GM18858 (cell line): ENCODE results near the gene ITSN1.
A peak's percentile ranks its signal among the peaks of the same experiment; 100 is the strongest.
"Not testable (repeated sequence)": the region's sequence is repeated elsewhere in the genome, so short reads cannot be mapped to it uniquely, and the experiment has no call there.

Experiments used
- ATAC-seq: cut with Tn5 transposase; IDR thresholded peaks from one replicate; pipeline ENCODE4 v1.9.1; 2021; ENCODE audit not compliant: unreplicated experiment

ITSN1 gene

GRCh38 chr21:33915368-33916199, 273.3 kb downstream of the ITSN1 start, which contains the start of gene ATP5PO:
Gene ATP5PO (minus strand): TSS chr21:33915804. CDS start chr21:33915763, 41 bp downstream.
- peak; percentile 97 for ATAC-seq

DNA sequence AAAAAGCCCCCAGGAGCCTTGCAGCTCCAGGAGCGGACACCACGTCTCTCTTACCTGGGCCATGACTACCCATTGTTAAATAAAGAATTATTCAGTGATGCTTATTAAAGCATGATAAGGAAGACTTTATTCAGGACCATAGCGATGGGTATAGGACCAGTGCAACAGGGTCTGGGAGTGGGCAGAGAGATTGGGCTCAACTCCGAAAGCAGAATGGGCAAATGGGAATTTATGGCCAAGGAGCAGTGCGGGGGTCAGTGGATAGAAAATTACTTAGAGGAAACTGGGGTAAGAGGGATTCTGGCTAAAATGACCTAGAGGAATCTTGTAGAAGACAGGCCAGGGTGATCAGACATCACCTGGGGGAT, 273.9 kb downstream of the ITSN1 start:
- no peak for ATAC-seq

DNA sequence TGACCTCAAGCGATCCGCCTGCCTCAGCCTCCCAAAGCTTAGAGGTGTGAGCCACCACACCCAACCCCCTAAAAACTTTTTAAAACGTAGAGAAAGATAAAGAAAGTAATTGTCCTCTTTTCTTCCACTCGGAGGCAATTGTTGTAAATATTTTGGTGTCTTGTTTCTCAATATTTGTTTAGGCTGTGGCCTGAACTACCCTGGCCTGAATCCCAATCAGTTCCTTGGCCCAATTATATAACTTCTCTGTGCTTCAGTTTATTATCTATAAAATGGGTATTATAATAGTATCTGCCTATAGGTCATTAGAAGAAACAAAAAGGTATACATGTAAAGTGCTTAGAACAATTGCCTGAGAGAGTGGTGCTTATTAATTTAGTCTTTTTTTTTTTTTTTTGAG, 275.1 kb downstream of the ITSN1 start:
- no peak for ATAC-seq

- no peak for ATAC-seq
Observed at GRCh38 chr21:33924079-33924765, 281.9 kb downstream of the ITSN1 start.

- no peak for ATAC-seq
Observed at GRCh38 chr21:33924766-33925100, 282.4 kb downstream of the ITSN1 start.

- not testable (repeated sequence) for ATAC-seq
Observed at GRCh38 chr21:33926248-33926647, 283.9 kb downstream of the ITSN1 start.

DNA sequence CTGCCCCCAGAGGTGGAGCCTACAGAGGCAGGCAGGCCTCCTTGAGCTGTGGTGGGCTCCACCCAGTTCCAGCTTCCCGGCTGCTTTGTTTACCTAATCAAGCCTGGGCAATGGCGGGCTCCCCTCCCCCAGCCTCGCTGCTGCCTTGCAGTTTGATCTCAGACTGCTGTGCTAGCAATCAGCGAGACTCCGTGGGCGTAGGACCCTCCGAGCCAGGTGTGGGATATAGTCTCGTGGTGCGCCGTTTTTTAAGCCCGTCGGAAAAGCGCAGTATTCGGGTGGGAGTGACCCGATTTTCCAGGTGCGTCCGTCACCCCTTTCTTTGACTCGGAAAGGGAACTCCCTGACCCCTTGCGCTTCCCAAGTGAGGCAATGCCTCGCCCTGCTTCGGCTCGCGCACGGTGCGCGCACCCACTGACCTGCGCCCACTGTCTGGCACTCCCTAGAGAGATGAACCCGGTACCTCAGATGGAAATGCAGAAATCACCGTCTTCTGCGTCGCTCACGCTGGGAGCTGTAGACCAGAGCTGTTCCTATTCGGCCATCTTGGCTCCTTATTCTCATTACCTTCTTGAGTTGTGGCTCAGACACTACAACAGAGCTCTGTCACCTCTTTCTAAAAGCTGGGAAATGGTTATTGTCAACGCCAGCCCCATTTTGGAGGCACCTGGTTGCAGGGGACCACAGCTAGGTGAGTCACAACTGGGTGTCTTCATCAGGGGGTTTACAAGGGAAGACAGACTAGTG, 288.9 kb downstream of the ITSN1 start:
- ATAC-seq: not testable (repeated sequence)

- no peak for ATAC-seq
Observed at GRCh38 chr21:33931799-33932390, 289.6 kb downstream of the ITSN1 start.

DNA sequence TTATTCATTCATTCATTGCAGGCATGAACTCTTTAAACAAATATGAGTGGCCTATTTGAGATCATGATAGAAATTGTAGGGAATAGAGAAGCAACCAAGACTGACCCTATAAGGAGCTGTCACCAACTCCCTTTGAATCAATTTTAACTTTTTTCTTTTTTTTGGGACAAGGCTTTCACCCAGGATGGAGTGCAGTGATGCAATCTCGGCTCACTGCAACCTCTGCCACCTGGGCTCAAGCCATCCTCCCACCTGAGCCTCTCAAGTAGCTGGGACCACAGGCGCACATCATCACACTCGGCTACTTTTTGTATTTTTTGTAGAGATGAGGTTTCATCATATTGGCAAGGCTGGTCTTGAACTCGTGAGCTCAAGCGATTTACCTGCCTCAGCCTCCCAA, 290.4 kb downstream of the ITSN1 start:
- no peak for ATAC-seq

DNA sequence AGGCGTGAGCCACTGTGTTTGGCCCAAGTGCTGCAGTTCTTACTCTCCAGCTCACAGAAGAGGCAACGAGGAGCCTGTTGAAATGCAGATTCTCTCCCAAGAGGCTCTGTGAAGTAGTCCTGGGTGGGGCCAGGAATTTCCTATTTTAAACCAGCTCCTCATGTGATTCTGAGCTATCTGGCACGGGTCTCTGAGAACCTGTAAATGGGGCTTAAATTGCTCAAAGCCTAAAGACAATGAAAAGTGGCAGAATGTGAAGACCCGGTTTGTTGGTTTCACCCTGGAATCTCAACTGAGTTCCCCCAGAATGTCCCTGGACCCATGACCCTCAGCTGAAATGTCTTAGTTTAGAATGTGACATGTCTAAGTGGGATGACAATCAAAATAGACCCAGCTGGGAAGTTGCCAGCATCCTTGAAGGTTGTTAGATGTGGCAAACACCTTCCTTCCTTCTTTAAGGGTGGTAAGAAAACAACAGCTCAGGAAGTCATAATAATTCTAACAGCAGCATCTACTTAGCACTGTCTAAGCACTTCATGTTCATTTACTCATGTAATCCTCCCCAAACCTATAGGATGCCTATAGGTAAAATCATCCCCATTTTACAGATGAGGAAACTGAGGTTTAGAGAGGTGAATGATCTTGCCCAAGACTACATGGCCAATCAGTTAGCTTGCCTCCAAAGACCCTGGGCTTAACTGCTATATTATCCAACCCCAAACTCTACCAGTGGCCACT, 294.2 kb downstream of the ITSN1 start:
- ATAC-seq: no peak

GRCh38 chr21:33937146-33937545, 294.8 kb downstream of the ITSN1 start:
- ATAC-seq: no peak

DNA sequence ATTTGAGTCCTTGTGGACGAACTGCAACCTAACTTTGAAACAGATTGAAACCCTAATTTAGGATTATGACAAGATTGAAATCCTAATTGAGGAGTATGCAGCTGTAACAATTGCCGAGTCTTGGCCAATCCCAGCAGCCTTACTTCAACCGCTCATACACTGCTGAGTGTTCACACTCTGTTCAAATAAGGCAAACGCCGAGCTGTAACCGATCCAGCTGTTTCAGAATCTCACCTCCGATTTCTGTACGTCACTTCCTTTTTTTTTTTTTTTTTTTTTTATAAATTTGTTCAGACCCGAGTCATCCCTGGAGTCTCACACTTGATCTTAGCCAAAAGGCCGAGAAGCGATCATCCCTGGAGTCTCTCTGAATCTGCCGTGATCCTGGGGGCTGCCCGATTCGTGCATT, 295.6 kb downstream of the ITSN1 start:
- ATAC-seq: no peak

GRCh38 chr21:33938381-33938780, 296.1 kb downstream of the ITSN1 start:
- ATAC-seq: no peak

- no peak for ATAC-seq
Observed at GRCh38 chr21:33939226-33939625, 296.9 kb downstream of the ITSN1 start.

- ATAC-seq: no peak
Observed at GRCh38 chr21:33940164-33940880, 298.0 kb downstream of the ITSN1 start.

GRCh38 chr21:33940881-33941245, 298.6 kb downstream of the ITSN1 start:
- ATAC-seq: no peak

DNA sequence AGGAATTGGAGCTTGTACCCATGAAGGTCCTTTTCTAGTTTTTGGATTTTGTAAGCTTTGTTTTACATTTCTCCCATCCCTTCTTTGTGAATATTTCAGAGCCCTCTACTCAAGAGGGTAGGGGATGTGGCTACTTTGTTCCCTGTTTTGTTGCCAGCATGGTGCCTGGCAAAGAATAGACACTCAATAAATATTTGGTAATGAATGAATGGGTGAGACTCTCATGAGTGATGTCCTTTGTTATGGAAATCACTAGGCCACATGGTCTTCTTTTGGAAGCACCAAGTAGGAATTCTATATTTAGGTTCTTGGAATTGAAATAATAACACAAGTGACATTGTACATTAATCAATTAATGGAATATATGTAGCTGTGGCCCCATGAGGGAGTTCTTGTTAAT, 300.1 kb downstream of the ITSN1 start:
- no peak for ATAC-seq

DNA sequence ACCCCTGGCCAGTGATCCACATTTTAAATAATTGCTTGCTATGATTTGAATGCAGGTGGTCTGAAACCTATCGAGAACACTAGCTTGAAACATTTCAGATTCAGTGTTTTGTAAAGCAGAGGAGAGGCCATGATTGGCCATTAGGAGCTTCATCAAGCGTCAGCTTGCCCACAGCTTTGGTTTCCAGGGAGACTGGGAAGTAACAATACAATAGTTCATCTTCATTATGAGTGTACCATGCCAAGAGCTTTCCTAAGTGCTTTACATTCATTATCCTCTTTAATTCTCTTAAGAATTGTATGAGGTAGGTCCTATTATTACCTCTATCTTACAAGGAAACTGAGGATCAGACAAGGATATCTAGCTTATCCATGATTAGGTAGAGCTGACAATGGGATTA, 301.0 kb downstream of the ITSN1 start:
- ATAC-seq: no peak

DNA sequence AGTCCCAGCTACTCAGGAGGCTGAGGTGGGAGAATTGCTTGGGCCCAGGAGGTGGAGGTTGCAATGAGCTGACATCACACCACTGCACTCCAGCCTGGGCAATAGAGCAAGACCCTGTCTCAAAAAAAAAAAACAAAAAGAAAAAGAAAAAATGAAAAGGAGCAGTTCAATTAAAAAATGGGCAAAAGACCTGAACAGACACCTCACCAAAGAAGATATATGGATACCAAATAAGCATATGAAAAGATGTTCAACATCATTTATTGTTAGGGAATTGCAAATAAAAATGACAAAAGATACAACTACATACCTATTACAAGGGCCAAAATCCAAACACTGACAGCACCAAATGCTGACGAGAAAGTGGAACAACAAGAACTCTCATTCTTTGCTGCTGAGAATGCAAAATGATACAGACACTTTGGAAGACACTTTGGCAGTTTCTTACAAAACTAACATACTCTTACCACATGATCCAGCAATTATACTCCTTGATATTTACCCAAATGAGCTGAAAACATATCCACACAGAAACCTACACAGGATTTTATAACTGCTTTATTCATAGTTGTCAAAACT, 302.0 kb downstream of the ITSN1 start:
- ATAC-seq: no peak
